ENCODE results near the gene GNPAT. TPM values are rescaled to one million over a fixed set of nuclear protein-coding genes. Genes with fewer than 3 reads are reported as not detected.

GNPAT gene
- total RNA-seq, 4 donors from 2014 or later, result 34.8 to 55.4 (median 37.5) TPM

- TF ChIP-seq, protein P1, sequence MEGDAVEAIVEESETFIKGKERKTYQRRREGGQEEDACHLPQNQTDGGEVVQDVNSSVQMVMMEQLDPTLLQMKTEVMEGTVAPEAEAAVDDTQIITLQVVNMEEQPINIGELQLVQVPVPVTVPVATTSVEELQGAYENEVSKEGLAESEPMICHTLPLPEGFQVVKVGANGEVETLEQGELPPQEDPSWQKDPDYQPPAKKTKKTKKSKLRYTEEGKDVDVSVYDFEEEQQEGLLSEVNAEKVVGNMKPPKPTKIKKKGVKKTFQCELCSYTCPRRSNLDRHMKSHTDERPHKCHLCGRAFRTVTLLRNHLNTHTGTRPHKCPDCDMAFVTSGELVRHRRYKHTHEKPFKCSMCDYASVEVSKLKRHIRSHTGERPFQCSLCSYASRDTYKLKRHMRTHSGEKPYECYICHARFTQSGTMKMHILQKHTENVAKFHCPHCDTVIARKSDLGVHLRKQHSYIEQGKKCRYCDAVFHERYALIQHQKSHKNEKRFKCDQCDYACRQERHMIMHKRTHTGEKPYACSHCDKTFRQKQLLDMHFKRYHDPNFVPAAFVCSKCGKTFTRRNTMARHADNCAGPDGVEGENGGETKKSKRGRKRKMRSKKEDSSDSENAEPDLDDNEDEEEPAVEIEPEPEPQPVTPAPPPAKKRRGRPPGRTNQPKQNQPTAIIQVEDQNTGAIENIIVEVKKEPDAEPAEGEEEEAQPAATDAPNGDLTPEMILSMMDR (IDR thresholded peaks at IDR 0.05; ENCODE audit: low read depth), result no peak
These were observed 2.7 kb upstream of the GNPAT start for GRCh38 chr1:231238298-231238697.

- TF ChIP-seq, protein P1 (IDR thresholded peaks at IDR 0.05; ENCODE audit: low read depth), result no peak
These were observed 505 bp upstream of the GNPAT start for GRCh38 chr1:231240531-231240882.

- TF ChIP-seq, protein P1 (IDR thresholded peaks at IDR 0.05; ENCODE audit: low read depth), result no peak
These were observed 738 bp downstream of the GNPAT start for GRCh38 chr1:231241750-231242149.

DNA sequence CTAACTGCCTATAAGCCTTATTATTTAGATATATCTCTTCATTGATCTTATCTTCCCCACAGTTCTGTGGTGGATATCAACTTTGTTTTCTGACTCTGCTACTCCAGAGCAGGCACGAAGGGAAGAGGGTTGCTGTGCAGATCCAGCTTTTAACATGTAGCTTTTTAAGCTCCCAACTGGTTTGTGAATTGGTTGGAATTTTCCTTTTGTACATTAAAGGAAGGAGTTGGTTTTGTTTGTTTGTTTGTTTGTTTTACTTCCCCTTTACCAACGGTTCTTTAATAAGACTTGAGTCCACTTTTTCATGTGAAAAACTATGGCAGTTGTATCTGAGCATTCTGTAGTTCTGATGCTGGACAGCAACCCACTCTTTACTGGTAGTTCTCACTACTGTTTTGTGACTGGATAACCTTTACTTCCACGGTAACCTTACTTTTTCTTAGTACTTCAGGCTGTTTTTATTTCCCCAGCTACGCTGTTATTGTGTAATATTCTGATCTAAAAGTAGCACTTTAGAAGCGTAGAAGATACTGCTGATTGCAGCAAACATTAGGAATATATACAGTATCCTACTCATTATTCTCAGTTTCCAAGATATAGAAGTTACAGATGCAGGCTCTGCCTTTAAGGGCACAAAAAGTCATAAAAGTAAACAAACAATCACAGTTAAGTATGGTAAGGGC lies 1.6 kb downstream of the GNPAT start:
- TF ChIP-seq, protein P1 (IDR thresholded peaks at IDR 0.05; ENCODE audit: low read depth), result no peak

DNA sequence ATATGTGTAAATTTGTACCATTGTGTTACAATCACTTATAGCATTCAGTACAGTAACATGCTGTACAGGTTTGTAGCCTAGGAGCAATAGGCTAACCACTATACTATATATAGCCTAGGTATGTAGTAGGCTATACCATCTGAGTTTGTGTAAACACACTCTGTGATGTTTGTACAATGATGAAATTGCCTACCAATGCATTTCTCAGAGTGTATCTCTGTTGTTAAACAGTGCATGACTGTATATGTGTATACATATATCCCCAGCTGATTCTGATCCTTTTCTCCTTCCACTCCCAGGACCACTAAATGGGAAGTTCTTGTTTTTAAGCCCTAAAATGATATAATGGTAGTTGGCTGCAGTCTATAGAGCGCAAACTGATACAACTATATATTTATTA lies 7.8 kb downstream of the GNPAT start:
- TF ChIP-seq, protein P1 (IDR thresholded peaks at IDR 0.05; ENCODE audit: low read depth), result no peak

DNA sequence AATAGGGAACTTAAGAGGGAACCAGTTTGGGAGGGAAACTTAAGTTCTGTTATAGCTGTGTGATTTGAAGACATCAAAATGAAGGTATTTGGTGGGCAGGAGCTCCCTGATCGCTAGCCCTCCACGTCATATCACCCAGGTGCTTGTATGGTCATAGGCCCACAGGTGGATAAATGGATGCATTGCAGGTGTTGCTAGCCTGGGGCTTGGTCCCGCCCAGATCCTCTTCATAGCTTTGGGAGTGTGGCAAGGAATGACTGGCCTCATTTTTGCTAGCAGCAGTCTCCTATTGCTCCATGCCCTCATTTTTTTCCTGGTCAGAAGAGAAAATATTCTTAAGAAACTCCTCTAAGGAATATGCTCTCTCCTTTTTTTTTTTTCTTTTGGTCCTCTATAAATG lies 11.3 kb downstream of the GNPAT start:
- TF ChIP-seq, protein P1 (IDR thresholded peaks at IDR 0.05; ENCODE audit: low read depth), result no peak

- TF ChIP-seq, protein P1 (IDR thresholded peaks at IDR 0.05; ENCODE audit: low read depth), result no peak
These were observed 19.3 kb downstream of the GNPAT start for GRCh38 chr1:231260351-231260750.
